ENCODE data around the gene INSYN2A.

INSYN2A gene

GRCh38 chr10:127157089-127157488 lies 39.3 kb downstream of the INSYN2A start:
- Histone ChIP-seq H3K4me1 (no peaks in the 10 kb centered on the region), H3K9me3 (no peaks in the 10 kb centered on the region), H3K4me3 (ENCODE audit: low read depth, low read length) (no peak overlapping the region), H3K27me3 (no peaks in the 10 kb centered on the region), H3K36me3 (no peaks in the 10 kb centered on the region)
- no peak for TF ChIP-seq CTCF (IDR thresholded peaks at IDR 0.05; ENCODE audit: low read depth, low read length)
- no peak for DNase-seq

GRCh38 chr10:127154831-127155620 lies 41.4 kb downstream of the INSYN2A start:
- no peak for DNase-seq

GRCh38 chr10:127153181-127153580 lies 43.2 kb downstream of the INSYN2A start:
- Histone ChIP-seq H3K36me3 (no peaks in the 10 kb centered on the region), H3K4me1 (no peaks in the 10 kb centered on the region), H3K4me3 (ENCODE audit: low read depth, low read length) (no peak overlapping the region), H3K27me3 (no peaks in the 10 kb centered on the region), H3K9me3 (no peaks in the 10 kb centered on the region)
- TF ChIP-seq CTCF (IDR thresholded peaks at IDR 0.05; ENCODE audit: low read depth, low read length), result no peak
- no peak for DNase-seq

More at GRCh38 chr10:127154831-127155620, 41.4 kb downstream of the INSYN2A start:
- no peak overlapping the region for H3K4me3 ChIP-seq (ENCODE audit: low read depth, low read length)
- H3K9me3 ChIP-seq, result no peaks in the 10 kb centered on the region
- no peak for TF ChIP-seq CTCF (IDR thresholded peaks at IDR 0.05; ENCODE audit: low read depth, low read length)
- no peaks in the 10 kb centered on the region for H3K36me3 ChIP-seq
- no peaks in the 10 kb centered on the region for H3K27me3 ChIP-seq
- H3K4me1 ChIP-seq, result no peaks in the 10 kb centered on the region

DNA sequence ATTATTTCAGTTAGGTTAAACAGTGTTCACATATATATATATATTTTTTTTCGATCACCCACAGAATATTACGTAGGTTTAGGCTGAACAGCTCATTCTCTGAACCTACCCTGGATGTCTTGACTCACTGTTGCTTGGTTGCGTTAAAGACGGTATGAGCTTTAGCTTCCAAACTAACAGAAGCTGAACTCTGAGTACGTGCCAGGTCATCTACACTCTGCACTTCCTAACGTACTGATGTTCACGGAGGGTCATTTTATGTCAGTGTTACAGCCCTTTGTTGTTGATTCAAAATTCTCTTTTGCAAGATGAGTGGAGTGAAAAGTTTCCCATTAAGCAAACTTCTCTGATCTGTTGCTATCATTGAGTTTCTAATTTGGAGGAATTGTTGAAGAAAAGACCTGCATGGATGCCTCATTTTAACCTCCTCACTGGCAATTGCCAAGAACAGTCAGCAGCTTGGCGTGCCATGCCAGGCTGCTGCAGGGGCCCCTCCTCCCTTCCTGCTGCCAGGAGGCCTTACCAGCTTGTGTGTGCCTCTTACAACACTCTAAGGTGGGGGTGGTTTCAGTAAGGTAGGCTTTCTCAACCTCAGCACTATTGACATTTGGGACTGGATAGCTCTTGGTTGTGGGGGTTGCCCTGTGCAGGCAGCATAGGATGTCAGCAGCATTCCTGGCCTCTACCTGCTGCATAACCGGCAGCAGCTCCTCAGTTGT lies 44.3 kb downstream of the INSYN2A start:
- TF ChIP-seq CTCF (IDR thresholded peaks at IDR 0.05; ENCODE audit: low read depth, low read length), result no peak
- Histone ChIP-seq H3K9me3 (no peaks in the 10 kb centered on the region), H3K4me1 (no peaks in the 10 kb centered on the region), H3K4me3 (ENCODE audit: low read depth, low read length) (no peak overlapping the region), H3K36me3 (no peaks in the 10 kb centered on the region), H3K27me3 (no peaks in the 10 kb centered on the region)
- no peak for DNase-seq

DNA sequence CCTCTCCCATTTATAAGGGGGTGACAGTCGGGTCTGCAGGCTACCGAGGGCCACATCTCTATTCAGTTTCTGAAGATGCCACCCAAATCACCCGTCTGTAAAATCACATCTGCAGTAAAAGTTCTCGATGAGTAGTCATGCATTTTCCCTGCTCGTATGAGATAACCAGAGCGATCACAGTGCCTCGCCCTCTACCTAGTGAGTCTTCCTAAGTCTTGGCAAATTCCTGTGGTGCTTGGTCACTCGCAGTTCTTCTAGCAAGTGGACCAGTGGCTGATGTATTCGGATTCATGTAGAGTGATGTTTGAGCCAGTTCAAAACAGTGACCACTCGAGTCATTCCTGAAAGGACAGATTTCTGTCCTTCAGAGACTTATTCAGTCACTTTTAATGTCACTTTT lies 44.9 kb downstream of the INSYN2A start:
- Histone ChIP-seq H3K4me3 (ENCODE audit: low read depth, low read length) (no peak overlapping the region), H3K36me3 (no peaks in the 10 kb centered on the region), H3K9me3 (no peaks in the 10 kb centered on the region), H3K4me1 (no peaks in the 10 kb centered on the region), H3K27me3 (no peaks in the 10 kb centered on the region)
- DNase-seq, result no peak
- TF ChIP-seq CTCF (IDR thresholded peaks at IDR 0.05; ENCODE audit: low read depth, low read length), result no peak

GRCh38 chr10:127150136-127150535 lies 46.3 kb downstream of the INSYN2A start:
- DNase-seq, result no peak
- Histone ChIP-seq H3K36me3 (no peaks in the 10 kb centered on the region), H3K9me3 (no peaks in the 10 kb centered on the region), H3K4me1 (no peaks in the 10 kb centered on the region), H3K4me3 (ENCODE audit: low read depth, low read length) (no peak overlapping the region), H3K27me3 (no peaks in the 10 kb centered on the region)
- no peak for TF ChIP-seq CTCF (IDR thresholded peaks at IDR 0.05; ENCODE audit: low read depth, low read length)

Data from BE2C (cell line).